SU-DHL-6 (cell line): ENCODE results near the gene CYP1B1.

ENCODE experiments used
- EZH2phosphoT487 ChIP-seq: fragments of 200-600 bp; sonication (generic), shearing (Covaris generic); conservative IDR thresholded peaks from 2 replicates; pipeline ENCODE4 v1.6.1; 2018; ENCODE audit warnings: mild to moderate bottlenecking, antibody characterized with exemption, low read length, moderate library complexity, mixed read lengths
- TF ChIP-seq, protein P1 (sequence below): fragments of 200-600 bp; sonication (generic); IDR thresholded peaks from one replicate; pipeline ENCODE4 v1.5.1; 2017; ENCODE audit warnings: antibody characterized with exemption, mild to moderate bottlenecking, low read length, moderate library complexity; ENCODE audit not compliant: insufficient read depth, poor library complexity, severe bottlenecking

DNA sequence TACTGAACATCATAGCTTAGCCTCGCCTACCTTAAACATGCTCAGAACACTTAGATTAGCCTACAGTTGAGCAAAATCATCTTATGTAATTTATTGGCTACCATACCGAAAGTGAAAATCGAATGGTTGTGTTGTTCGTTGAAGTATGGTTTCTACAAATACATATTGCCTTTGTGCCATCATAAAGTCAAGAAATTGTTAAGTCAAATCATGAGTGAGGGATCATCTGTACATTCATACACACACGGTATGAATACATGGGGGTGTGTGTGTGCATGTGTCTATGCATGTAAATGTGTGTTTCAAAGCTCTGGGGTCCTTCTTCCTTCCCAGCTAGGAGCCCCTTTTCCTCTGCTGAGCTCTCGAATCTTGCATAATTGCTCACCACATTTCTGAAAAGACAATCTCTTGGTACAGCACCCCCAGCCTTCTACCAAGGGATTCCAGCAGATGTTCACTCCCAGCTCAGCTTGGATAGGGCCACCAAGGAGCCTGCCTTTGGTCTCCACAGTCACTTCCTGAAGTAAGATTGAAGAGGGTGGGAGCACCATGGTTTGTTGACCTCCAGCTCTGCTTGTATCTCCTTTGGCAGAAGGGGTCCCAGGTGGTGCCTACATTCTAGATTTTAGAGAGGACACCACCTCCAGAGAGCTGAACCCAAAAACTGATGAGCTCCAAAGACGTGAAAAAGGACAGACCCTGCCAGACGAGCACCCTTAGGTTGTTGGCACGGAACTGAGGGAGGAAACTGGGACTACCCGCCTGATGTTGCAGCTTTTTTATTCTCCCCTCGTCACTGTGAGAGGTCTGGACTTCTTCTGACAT is 33.2 kb upstream of the CYP1B1 start:
- TF ChIP-seq, protein P1, sequence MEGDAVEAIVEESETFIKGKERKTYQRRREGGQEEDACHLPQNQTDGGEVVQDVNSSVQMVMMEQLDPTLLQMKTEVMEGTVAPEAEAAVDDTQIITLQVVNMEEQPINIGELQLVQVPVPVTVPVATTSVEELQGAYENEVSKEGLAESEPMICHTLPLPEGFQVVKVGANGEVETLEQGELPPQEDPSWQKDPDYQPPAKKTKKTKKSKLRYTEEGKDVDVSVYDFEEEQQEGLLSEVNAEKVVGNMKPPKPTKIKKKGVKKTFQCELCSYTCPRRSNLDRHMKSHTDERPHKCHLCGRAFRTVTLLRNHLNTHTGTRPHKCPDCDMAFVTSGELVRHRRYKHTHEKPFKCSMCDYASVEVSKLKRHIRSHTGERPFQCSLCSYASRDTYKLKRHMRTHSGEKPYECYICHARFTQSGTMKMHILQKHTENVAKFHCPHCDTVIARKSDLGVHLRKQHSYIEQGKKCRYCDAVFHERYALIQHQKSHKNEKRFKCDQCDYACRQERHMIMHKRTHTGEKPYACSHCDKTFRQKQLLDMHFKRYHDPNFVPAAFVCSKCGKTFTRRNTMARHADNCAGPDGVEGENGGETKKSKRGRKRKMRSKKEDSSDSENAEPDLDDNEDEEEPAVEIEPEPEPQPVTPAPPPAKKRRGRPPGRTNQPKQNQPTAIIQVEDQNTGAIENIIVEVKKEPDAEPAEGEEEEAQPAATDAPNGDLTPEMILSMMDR: no peak
- TF ChIP-seq EZH2phosphoT487: no peak
